ENCODE results near the gene DAB2IP. TPM values are rescaled to one million over a fixed set of nuclear protein-coding genes. Genes with fewer than 3 reads are reported as not detected.

Gene DAB2IP
- total and polyA plus RNA-seq, 2 of the 4 experiments (the other 2 are of a cell fraction): 5.6 to 17.2 TPM

DNA sequence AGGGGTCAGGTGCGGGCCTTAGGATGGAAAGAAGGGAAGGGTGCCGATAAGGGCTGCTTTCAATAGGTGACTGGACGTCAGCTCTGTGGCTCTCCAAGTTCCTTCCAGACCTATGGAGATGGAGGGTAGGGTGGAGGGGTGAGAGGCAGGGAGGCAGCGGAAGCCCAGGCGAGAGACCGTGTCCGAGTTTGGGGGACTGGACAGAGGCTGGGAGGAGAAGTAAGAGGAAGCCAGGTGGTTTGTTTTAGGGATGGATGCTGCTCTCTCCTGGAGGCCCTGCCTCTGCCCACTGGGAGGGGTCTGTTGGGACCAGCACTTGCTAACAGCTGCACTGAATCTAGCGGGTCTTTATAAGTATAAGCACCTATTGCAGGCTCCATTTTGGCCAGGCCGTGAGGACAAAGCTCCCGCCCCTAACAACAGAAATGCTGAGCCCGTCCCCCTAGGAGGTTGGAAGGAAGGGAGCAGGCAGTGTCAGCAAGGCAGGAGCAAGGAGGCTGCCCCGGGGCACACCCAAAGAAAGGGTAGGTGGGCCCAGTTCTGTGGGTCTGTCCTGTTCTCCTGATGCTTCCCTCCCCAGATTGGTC is 167.5 kb downstream of the DAB2IP start:
- ATAC-seq (ENCODE audit: low read depth): no peak

More for the DNA sequence above, 167.5 kb downstream of the DAB2IP start:
- in situ Hi-C loops (cut with MboI; ENCODE audit: low sequenced_read_pairs) (no loop called here), intact Hi-C loops (cut with micrococcal nuclease) (no loop called here), dilution Hi-C loops (cut with HindIII; ENCODE audit: low sequenced_read_pairs, unreplicated experiment) (no loop called here)
- Histone ChIP-seq H2BK20ac (ENCODE audit: low read depth, low read length) (no peak overlapping the region), H3K56ac (ENCODE audit: extremely low read depth, insufficient read depth, low read length) (no peak overlapping the region), H2AFZ (replicated peaks; ENCODE audit: low read length, poor library complexity) (peak overlapping the region; percentile 84), H2BK5ac (ENCODE audit: low read depth, low read length, poor library complexity, severe bottlenecking) (no peak overlapping the region), H3K4me2 (ENCODE audit: low read depth, low read length) (no peak overlapping the region), H4K91ac (ENCODE audit: insufficient read depth, low read depth, low read length) (no peak overlapping the region), H3K36me3 (ENCODE audit: control insufficient read depth, insufficient read depth, low read length) (no peaks in the 10 kb centered on the region), H3K4ac (ENCODE audit: low read depth, low read length) (no peak overlapping the region; the same call in 1 of the 2 replicates), H3K27ac (ENCODE audit: insufficient read depth, low read length) (no peak overlapping the region), H2AK5ac (ENCODE audit: low read depth, low read length) (no peak overlapping the region), H3K4me1 (ENCODE audit: control insufficient read depth, insufficient read depth, low read length) (peaks cover 3% of the 10 kb centered on the region; the same call in 1 of the 2 replicates), H2BK15ac (ENCODE audit: low read depth, low read length) (no peak overlapping the region), H3K9me3 (ENCODE audit: control insufficient read depth, insufficient read depth, low read length) (no peaks in the 10 kb centered on the region), H4K20me1 (ENCODE audit: insufficient read depth, low read length) (no peaks in the 10 kb centered on the region), H3K18ac (ENCODE audit: low read depth, low read length) (no peak overlapping the region), H2AK9ac (replicated peaks; ENCODE audit: low read depth, low read length, poor library complexity) (peak overlapping the region; percentile 33), H3K4me3 (ENCODE audit: insufficient read depth, low read depth, low read length) (no peak overlapping the region), H4K8ac (ENCODE audit: low read depth in 2 of 2, low read length in 2 of 2) (no peak overlapping the region), H3K23ac (ENCODE audit: low read depth, low read length) (no peak overlapping the region), H4K5ac (ENCODE audit: low read depth, low read length) (no peak overlapping the region), H3K79me1 (ENCODE audit: low read depth in 1 of 2, low read length in 2 of 2) (no peaks in the 10 kb centered on the region), H3K9ac (ENCODE audit: low read depth, low read length) (no peak overlapping the region), H2BK120ac (ENCODE audit: low read depth, low read length) (no peak overlapping the region), H3K27me3 (ENCODE audit: control insufficient read depth, insufficient read depth, low read length) (peaks cover 6% of the 10 kb centered on the region; the same call in 1 of the 2 replicates), H3K9me1 (ENCODE audit: insufficient read depth, low read length) (no peaks in the 10 kb centered on the region; the same call in 1 of the 2 replicates), H3K14ac (replicated peaks; ENCODE audit: low read depth, low read length) (no peak overlapping the region)
- no peak for DNase-seq
- 100% methylated on average over 1 of the region's 12 CpGs; no CpG with 5 or more reads in 1 of the 2 experiments for WGBS, 2 experiments (ENCODE audit: extremely low coverage in 2 of 2, insufficient read length in 1 of 2)
- POLR2A ChIA-PET (ENCODE audit: unreplicated experiment): no interaction called here
- BruUV-seq (replicated peaks): no TSS peak
- no peak for TF ChIP-seq FOS (IDR thresholded peaks at IDR 0.05; ENCODE audit: low read depth, low read length)
- TF ChIP-seq RAD21 (IDR thresholded peaks at IDR 0.05; ENCODE audit: low read length): no peak
- TF ChIP-seq POLR2A (IDR thresholded peaks at IDR 0.05; ENCODE audit: low read depth, low read length): no peak
- TF ChIP-seq RFX5 (IDR thresholded peaks at IDR 0.05; ENCODE audit: low read depth, low read length): no peak
- no peak for TF ChIP-seq MAZ (IDR thresholded peaks at IDR 0.05; ENCODE audit: borderline replicate concordance, low read depth, low read length)
- no peak for TF ChIP-seq NFE2L2 (IDR thresholded peaks at IDR 0.05; ENCODE audit: low read depth, low read length)
- no peak for TF ChIP-seq SMC3 (IDR thresholded peaks at IDR 0.05; ENCODE audit: low read depth, low read length)
- no peak for TF ChIP-seq CHD1 (IDR thresholded peaks at IDR 0.05; ENCODE audit: low read depth, low read length)
- TF ChIP-seq CEBPB (IDR thresholded peaks at IDR 0.05; ENCODE audit: low read depth, low read length): no peak
- TF ChIP-seq, protein P1, sequence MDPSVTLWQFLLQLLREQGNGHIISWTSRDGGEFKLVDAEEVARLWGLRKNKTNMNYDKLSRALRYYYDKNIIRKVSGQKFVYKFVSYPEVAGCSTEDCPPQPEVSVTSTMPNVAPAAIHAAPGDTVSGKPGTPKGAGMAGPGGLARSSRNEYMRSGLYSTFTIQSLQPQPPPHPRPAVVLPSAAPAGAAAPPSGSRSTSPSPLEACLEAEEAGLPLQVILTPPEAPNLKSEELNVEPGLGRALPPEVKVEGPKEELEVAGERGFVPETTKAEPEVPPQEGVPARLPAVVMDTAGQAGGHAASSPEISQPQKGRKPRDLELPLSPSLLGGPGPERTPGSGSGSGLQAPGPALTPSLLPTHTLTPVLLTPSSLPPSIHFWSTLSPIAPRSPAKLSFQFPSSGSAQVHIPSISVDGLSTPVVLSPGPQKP (IDR thresholded peaks at IDR 0.05; ENCODE audit: borderline replicate concordance, low read depth, low read length): no peak
- CTCF ChIA-PET: no interaction called here
